Measurements from ENCODE around the gene LAMC2.

- TF ChIP-seq EZH2 (optimal IDR thresholded peaks at IDR 0.05; ENCODE audit: low read depth, low read length) (no peak), CTCF (IDR thresholded peaks at IDR 0.05; ENCODE audit: low read length) (no peak), EZH2phosphoT487 (IDR thresholded peaks at IDR 0.05; ENCODE audit: low read length) (no peak)
These were observed 81.8 kb downstream of the LAMC2 start for GRCh38 chr1:183267646-183268431.

Data from MM.1S (cell line).